HepG2 (cell line): ENCODE measurements around the gene FBXO33. TPM values are rescaled to one million over a fixed set of nuclear protein-coding genes. Genes with fewer than 3 reads are reported as not detected.

Experiments used
- FOXA1 ChIP-seq, 2 experiments: fragments of 450-650 bp in 1 of 2; sonication (generic) in 1 of 2; formaldehyde crosslinking in 1 of 2; IDR thresholded peaks; 2 replicates each; pipeline versions ENCODE4 v1.4.0 to v1.6.1; 2016 to 2020; ENCODE audit warnings: missing genetic modification reagents in 1 of 2
- NAIF1 ChIP-seq: sonication (generic); formaldehyde crosslinking; IDR thresholded peaks from 2 replicates; pipeline ENCODE4 v1.5.0; 2020; ENCODE audit warnings: mild to moderate bottlenecking, missing genetic modification reagents, borderline replicate concordance
- PAXIP1 ChIP-seq: sonication (generic); formaldehyde crosslinking; conservative IDR thresholded peaks from 2 replicates; pipeline ENCODE4 v1.4.0; 2020; ENCODE audit warnings: mild to moderate bottlenecking, missing genetic modification reagents, moderate library complexity
- POLR2A ChIP-seq, 2 experiments: IDR thresholded peaks; 2 replicates each; pipeline ENCODE4 v1.6.1; 2011; ENCODE audit warnings: low read depth in 2 of 2, low read length in 2 of 2, mild to moderate bottlenecking in 1 of 2, moderate library complexity in 1 of 2; ENCODE audit not compliant: insufficient read depth in 1 of 2
- STAT5B ChIP-seq: sonication (generic); formaldehyde crosslinking; IDR thresholded peaks from 2 replicates; pipeline ENCODE4 v1.4.0; 2020; ENCODE audit warnings: missing genetic modification reagents
- ZBTB44 ChIP-seq: sonication (generic); formaldehyde crosslinking; IDR thresholded peaks from 2 replicates; pipeline ENCODE4 v1.4.0; 2020; ENCODE audit warnings: missing genetic modification reagents
- ZFP37 ChIP-seq: sonication (generic); formaldehyde crosslinking; IDR thresholded peaks from 2 replicates; pipeline ENCODE4 v1.4.0; 2020; ENCODE audit warnings: missing genetic modification reagents, borderline replicate concordance
- ZNF3 ChIP-seq: IDR thresholded peaks from 2 replicates; pipeline ENCODE4 v1.7.0; 2017; ENCODE audit warnings: inconsistent platforms
- ZNF30 ChIP-seq: sonication (generic); formaldehyde crosslinking; IDR thresholded peaks from 2 replicates; pipeline ENCODE4 v1.5.0; 2020; ENCODE audit warnings: mild to moderate bottlenecking, missing genetic modification reagents
- polyA plus RNA-seq, 8 experiments: library from polyadenylated mRNA; depleted of rRNA in 3 of 8; stranded (reverse) in 7 of 8; unstranded in 1 of 8; fragments of >200 nt; fragmentation: Illumina TruSeq in 4 of 8; extraction: Trizol in 4 of 8; gene quantifications; 2 replicates each; pipeline versions ENCODE4 v1.2.1 to v1.2.3, GENCODE V29; 2011 to 2016; ENCODE audit warnings: low read depth in 4 of 8, missing spikeins in 1 of 8, mixed read lengths in 1 of 8; ENCODE audit not compliant: insufficient read depth in 1 of 8
- total RNA-seq, 5 experiments: library from RNA; depleted of rRNA; stranded (reverse); fragments of >200 nt; fragmentation: Illumina TruSeq; extraction: Trizol; gene quantifications; 2 replicates each; pipeline ENCODE4 v1.2.3, GENCODE V29; 2016; ENCODE audit warnings: low read depth in 1 of 5
- TF ChIP-seq, protein P1 (sequence below): sonication (generic); formaldehyde crosslinking; IDR thresholded peaks from 2 replicates; pipeline ENCODE4 v1.5.0; 2020; ENCODE audit warnings: mild to moderate bottlenecking, missing genetic modification reagents, borderline replicate concordance
- TF ChIP-seq, protein P2 (sequence below): sonication (generic); formaldehyde crosslinking; IDR thresholded peaks from 2 replicates; pipeline ENCODE4 v1.4.0; 2020; ENCODE audit warnings: missing genetic modification reagents

The FBXO33 gene
- total and polyA plus RNA-seq, 2 of the 13 experiments (the other 11 are each of a cell fraction or from before 2014, with no cell fraction given): 15.5 to 16.9 TPM

DNA sequence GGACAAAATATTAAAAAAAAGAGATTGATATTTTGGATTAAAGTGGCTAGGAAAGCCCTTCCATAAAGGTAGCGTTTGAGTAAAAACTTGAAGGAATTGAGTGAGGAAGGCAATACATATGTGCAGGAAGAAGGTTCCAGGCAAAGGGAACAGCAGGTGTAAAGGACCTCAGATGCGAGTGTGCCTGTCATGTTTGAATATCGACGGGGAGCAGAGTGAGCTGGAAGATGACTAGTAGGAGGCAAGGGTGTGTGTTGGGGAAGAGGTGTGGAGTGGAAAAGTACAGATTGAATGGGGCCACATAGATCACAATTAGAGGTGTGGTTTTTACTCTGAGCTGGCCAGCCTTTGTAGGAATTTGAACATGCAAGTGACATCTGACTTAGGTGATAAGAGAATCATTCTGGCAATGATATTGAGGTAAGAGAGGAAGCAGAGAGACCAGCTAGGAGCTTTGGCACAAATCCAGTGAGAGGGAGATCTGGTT lies 15.0 kb upstream of the FBXO33 start (continued):
- TF ChIP-seq ZBTB44: 0 out of 2 replicates have a peak, but pooled peaks have one; percentile 49
- TF ChIP-seq ZNF30: no peak
- no peak for TF ChIP-seq STAT5B
- no peak for TF ChIP-seq PAXIP1 (CRISPR knock-in tag)
- TF ChIP-seq NAIF1 (CRISPR knock-in tag): no peak
- TF ChIP-seq, protein P1, sequence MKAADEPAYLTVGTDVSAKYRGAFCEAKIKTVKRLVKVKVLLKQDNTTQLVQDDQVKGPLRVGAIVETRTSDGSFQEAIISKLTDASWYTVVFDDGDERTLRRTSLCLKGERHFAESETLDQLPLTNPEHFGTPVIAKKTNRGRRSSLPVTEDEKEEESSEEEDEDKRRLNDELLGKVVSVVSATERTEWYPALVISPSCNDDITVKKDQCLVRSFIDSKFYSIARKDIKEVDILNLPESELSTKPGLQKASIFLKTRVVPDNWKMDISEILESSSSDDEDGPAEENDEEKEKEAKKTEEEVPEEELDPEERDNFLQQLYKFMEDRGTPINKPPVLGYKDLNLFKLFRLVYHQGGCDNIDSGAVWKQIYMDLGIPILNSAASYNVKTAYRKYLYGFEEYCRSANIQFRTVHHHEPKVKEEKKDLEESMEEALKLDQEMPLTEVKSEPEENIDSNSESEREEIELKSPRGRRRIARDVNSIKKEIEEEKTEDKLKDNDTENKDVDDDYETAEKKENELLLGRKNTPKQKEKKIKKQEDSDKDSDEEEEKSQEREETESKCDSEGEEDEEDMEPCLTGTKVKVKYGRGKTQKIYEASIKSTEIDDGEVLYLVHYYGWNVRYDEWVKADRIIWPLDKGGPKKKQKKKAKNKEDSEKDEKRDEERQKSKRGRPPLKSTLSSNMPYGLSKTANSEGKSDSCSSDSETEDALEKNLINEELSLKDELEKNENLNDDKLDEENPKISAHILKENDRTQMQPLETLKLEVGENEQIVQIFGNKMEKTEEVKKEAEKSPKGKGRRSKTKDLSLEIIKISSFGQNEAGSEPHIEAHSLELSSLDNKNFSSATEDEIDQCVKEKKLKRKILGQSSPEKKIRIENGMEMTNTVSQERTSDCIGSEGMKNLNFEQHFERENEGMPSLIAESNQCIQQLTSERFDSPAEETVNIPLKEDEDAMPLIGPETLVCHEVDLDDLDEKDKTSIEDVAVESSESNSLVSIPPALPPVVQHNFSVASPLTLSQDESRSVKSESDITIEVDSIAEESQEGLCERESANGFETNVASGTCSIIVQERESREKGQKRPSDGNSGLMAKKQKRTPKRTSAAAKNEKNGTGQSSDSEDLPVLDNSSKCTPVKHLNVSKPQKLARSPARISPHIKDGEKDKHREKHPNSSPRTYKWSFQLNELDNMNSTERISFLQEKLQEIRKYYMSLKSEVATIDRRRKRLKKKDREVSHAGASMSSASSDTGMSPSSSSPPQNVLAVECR (CRISPR knock-in tag): no peak; the same call in 1 of the 2 replicates
- TF ChIP-seq, protein P2, sequence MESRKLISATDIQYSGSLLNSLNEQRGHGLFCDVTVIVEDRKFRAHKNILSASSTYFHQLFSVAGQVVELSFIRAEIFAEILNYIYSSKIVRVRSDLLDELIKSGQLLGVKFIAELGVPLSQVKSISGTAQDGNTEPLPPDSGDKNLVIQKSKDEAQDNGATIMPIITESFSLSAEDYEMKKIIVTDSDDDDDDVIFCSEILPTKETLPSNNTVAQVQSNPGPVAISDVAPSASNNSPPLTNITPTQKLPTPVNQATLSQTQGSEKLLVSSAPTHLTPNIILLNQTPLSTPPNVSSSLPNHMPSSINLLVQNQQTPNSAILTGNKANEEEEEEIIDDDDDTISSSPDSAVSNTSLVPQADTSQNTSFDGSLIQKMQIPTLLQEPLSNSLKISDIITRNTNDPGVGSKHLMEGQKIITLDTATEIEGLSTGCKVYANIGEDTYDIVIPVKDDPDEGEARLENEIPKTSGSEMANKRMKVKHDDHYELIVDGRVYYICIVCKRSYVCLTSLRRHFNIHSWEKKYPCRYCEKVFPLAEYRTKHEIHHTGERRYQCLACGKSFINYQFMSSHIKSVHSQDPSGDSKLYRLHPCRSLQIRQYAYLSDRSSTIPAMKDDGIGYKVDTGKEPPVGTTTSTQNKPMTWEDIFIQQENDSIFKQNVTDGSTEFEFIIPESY (CRISPR knock-in tag): no peak
- TF ChIP-seq FOXA1 (IDR thresholded peaks at IDR 0.05): no peak
- no peak for TF ChIP-seq FOXA1 (CRISPR knock-in tag; IDR thresholded peaks at IDR 0.05)
- TF ChIP-seq ZNF3 (CRISPR knock-in tag): no peak
- TF ChIP-seq ZFP37: no peak
- no peak for TF ChIP-seq POLR2A (IDR thresholded peaks at IDR 0.05; ENCODE audit: insufficient read depth in 1 of 2, low read depth in 2 of 2, low read length in 2 of 2)
